ENCODE results near the gene FAR2. TPM values are rescaled to one million over a fixed set of nuclear protein-coding genes. Genes with fewer than 3 reads are reported as not detected.

Gene FAR2
- total RNA-seq, 1 donor from 2014 or later, result 9.0 TPM

- no peak for DNase-seq (ENCODE audit: low read depth)
- no peaks in the 10 kb centered on the region for H3K27me3 ChIP-seq (ENCODE audit: control insufficient read depth, insufficient read depth, low read length)
- no peak overlapping the region for H3K4me3 ChIP-seq (ENCODE audit: low read depth, low read length)
- no peak for TF ChIP-seq CTCF (IDR thresholded peaks at IDR 0.05; ENCODE audit: insufficient read depth, low read length, poor library complexity, severe bottlenecking)
- H3K36me3 ChIP-seq (ENCODE audit: control insufficient read depth, insufficient read depth, low read length), result no peaks in the 10 kb centered on the region
These were observed 63.8 kb downstream of the FAR2 start for GRCh38 chr12:29212682-29213403.

GRCh38 chr12:29216266-29216665, 67.2 kb downstream of the FAR2 start:
- TF ChIP-seq CTCF (IDR thresholded peaks at IDR 0.05; ENCODE audit: insufficient read depth, low read length, poor library complexity, severe bottlenecking), result no peak
- H3K4me3 ChIP-seq (ENCODE audit: low read depth, low read length), result no peak overlapping the region
- DNase-seq (ENCODE audit: low read depth), result no peak

DNA sequence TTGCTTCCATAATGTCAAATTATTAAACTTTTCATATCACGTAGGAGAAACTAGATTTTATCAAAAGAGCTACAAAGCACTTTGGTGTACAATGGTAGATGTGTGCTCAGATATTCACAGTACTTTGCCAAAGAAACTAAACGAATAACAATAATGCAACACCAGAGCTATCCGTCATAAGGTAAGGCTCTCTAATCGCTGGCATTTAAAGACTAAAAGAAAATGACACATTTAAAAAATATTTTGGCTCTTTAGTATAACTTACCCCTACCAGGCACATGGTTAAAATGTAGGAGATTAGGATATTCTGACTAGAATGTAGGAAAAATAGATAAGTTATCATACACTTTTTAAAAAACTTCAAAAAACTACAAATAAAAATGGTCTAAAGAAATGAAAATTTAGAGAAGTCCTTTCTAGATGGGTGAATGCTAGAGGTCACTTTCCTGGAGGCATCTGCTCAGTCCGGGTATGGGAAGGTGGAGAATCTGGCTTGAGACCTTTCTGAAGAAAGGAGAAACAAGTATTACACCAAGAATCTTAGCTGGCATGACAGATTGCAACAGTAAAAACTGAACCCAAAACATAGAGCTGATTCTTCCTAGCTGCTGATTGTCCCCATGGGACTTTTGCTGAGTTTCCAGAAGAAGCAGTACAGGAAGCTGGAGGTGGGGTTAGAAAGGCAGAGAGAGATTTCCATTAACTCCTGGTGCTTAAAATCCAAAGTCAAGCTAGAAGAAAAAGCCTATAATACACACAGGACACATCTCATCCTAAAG, 67.9 kb downstream of the FAR2 start:
- Histone ChIP-seq H3K36me3 (ENCODE audit: control insufficient read depth, insufficient read depth, low read length) (no peaks in the 10 kb centered on the region), H3K27me3 (ENCODE audit: control insufficient read depth, insufficient read depth, low read length) (no peaks in the 10 kb centered on the region), H3K4me3 (ENCODE audit: low read depth, low read length) (no peak overlapping the region)
- TF ChIP-seq CTCF (IDR thresholded peaks at IDR 0.05; ENCODE audit: insufficient read depth, low read length, poor library complexity, severe bottlenecking), result no peak
- DNase-seq (ENCODE audit: low read depth), result no peak

More at GRCh38 chr12:29216266-29216665, 67.2 kb downstream of the FAR2 start:
- no peaks in the 10 kb centered on the region for H3K36me3 ChIP-seq (ENCODE audit: control insufficient read depth, insufficient read depth, low read length)
- no peaks in the 10 kb centered on the region for H3K27me3 ChIP-seq (ENCODE audit: control insufficient read depth, insufficient read depth, low read length)

GRCh38 chr12:29220632-29221336, 71.7 kb downstream of the FAR2 start:
- Histone ChIP-seq H3K36me3 (ENCODE audit: control insufficient read depth, insufficient read depth, low read length) (no peaks in the 10 kb centered on the region), H3K4me3 (ENCODE audit: low read depth, low read length) (no peak overlapping the region)

GRCh38 chr12:29222200-29222599, 73.1 kb downstream of the FAR2 start:
- TF ChIP-seq CTCF (IDR thresholded peaks at IDR 0.05; ENCODE audit: insufficient read depth, low read length, poor library complexity, severe bottlenecking), result no peak
- no peaks in the 10 kb centered on the region for H3K27me3 ChIP-seq (ENCODE audit: control insufficient read depth, insufficient read depth, low read length)
- no peak overlapping the region for H3K4me3 ChIP-seq (ENCODE audit: low read depth, low read length)
- no peak for DNase-seq (ENCODE audit: low read depth)
- no peaks in the 10 kb centered on the region for H3K36me3 ChIP-seq (ENCODE audit: control insufficient read depth, insufficient read depth, low read length)

More at GRCh38 chr12:29220632-29221336, 71.7 kb downstream of the FAR2 start:
- no peak for TF ChIP-seq CTCF (IDR thresholded peaks at IDR 0.05; ENCODE audit: insufficient read depth, low read length, poor library complexity, severe bottlenecking)
- no peaks in the 10 kb centered on the region for H3K27me3 ChIP-seq (ENCODE audit: control insufficient read depth, insufficient read depth, low read length)
- no peak for DNase-seq (ENCODE audit: low read depth)

Data from kidney epithelial cell (primary cell).